Calu3 (cell line): ENCODE measurements around the gene SOCS6. TPM values are rescaled to one million over a fixed set of nuclear protein-coding genes. Genes with fewer than 3 reads are reported as not detected.

Source experiments
- BruUV-seq: library from RNA; stranded (reverse); fragments of 400-500 nt; replicated peaks from 2 replicates; lab custom pipeline; 2021; lab: Mats Ljungman, UMichigan
- CTCF ChIA-PET: fragments of 300-600 bp; sonication (Branson Sonifier 250); formaldehyde crosslinking; loops from one replicate; lab custom pipeline; 2022; ENCODE audit warnings: antibody characterized with exemption; lab: Charles Lee
- DNase-seq: peaks from one replicate; pipeline ENCODE4 v3.0.0; 2022
- H3K27ac Mint-ChIP-seq: one replicate; pipeline ENCODE4 v1.8.0; 2022; ENCODE audit warnings: mixed read lengths; ENCODE audit not compliant: unreplicated experiment
- H3K27me3 Mint-ChIP-seq: one replicate; pipeline ENCODE4 v1.8.0; 2022; ENCODE audit warnings: mixed read lengths; ENCODE audit not compliant: unreplicated experiment
- H3K36me3 Mint-ChIP-seq: one replicate; pipeline ENCODE4 v1.8.0; 2022; ENCODE audit warnings: mild to moderate bottlenecking, moderate library complexity, mixed read lengths; ENCODE audit not compliant: insufficient read depth, unreplicated experiment
- H3K4me1 Mint-ChIP-seq: one replicate; pipeline ENCODE4 v1.8.0; 2022; ENCODE audit warnings: mild to moderate bottlenecking, low read depth, mixed read lengths; ENCODE audit not compliant: unreplicated experiment
- H3K4me3 Mint-ChIP-seq: one replicate; pipeline ENCODE4 v1.8.0; 2022; ENCODE audit warnings: mild to moderate bottlenecking, low read depth, moderate library complexity, mixed read lengths; ENCODE audit not compliant: unreplicated experiment
- H3K9me3 Mint-ChIP-seq: one replicate; pipeline ENCODE4 v1.8.0; 2022; ENCODE audit warnings: low read depth, mixed read lengths; ENCODE audit not compliant: unreplicated experiment
- CTCF ChIP-seq: fragments of 200-600 bp; IDR thresholded peaks from one replicate; pipeline ENCODE4 v1.8.0; 2022; ENCODE audit warnings: antibody characterized with exemption; ENCODE audit not compliant: unreplicated experiment
- intact Hi-C: fragments of 100-400 bp; cut with micrococcal nuclease; formaldehyde crosslinking; loops from one replicate; pipeline ENCODE4 v1.10.0; 2022; ENCODE audit not compliant: unreplicated experiment
- total RNA-seq: library from RNA; stranded (reverse); gene quantifications from 2 replicates; pipeline ENCODE4 v1.2.3, GENCODE V29; 2022

The SOCS6 gene
- total RNA-seq, 1 experiment from 2014 or later: 33.0 TPM

DNA sequence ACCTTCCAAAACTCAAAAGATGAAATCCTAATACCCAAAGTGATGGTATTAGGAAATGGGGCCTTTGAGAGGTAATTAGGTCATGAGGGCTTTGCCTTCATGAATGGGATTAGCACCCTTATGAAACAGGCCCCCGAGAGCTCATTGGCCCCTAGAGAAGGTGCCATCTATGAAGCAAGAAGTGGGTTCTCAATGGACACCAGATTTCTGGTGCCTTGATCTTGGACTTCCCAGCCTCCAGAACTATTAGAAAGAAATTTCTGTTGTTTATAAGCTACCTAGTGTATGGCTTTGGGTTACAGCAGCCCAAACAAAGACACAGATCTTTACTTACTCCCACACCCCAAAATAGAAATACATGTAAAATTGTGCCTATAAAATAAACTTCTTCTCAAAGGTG, 45.4 kb downstream of the SOCS6 start:
- Mint-ChIP-seq H3K27ac (no peak overlapping the region), H3K27me3 (no peaks in the 10 kb centered on the region), H3K4me1 (peaks cover 32% of the 10 kb centered on the region), H3K36me3 (peaks cover 28% of the 10 kb centered on the region), H3K4me3 (no peak overlapping the region), H3K9me3 (no peaks in the 10 kb centered on the region)
- intact Hi-C loops: no loop called here
- BruUV-seq: no TSS peak
- DNase-seq: no peak
- CTCF ChIA-PET: interaction anchor here (1.2 kb wide), 1 partner anchor 43 kb away, joined by 4 read pairs; no protein-coding TSS in a partner anchor
- TF ChIP-seq CTCF: no peak

- no peaks in the 10 kb centered on the region for H3K27me3 Mint-ChIP-seq
- TF ChIP-seq CTCF: no peak
- no peaks in the 10 kb centered on the region for H3K9me3 Mint-ChIP-seq
- DNase-seq: no peak
- no TSS peak for BruUV-seq
- CTCF ChIA-PET: no interaction called here
- intact Hi-C loops: loop anchor here (5.0 kb wide), 2 partner anchors 43 to 47 kb away; no protein-coding TSS in a partner anchor
- H3K4me3 Mint-ChIP-seq: no peak overlapping the region
- peaks cover 28% of the 10 kb centered on the region for H3K36me3 Mint-ChIP-seq
- H3K4me1 Mint-ChIP-seq: peaks cover 36% of the 10 kb centered on the region
- H3K27ac Mint-ChIP-seq: no peak overlapping the region
Measured at GRCh38 chr18:70334728-70335329, 46.0 kb downstream of the SOCS6 start.

DNA sequence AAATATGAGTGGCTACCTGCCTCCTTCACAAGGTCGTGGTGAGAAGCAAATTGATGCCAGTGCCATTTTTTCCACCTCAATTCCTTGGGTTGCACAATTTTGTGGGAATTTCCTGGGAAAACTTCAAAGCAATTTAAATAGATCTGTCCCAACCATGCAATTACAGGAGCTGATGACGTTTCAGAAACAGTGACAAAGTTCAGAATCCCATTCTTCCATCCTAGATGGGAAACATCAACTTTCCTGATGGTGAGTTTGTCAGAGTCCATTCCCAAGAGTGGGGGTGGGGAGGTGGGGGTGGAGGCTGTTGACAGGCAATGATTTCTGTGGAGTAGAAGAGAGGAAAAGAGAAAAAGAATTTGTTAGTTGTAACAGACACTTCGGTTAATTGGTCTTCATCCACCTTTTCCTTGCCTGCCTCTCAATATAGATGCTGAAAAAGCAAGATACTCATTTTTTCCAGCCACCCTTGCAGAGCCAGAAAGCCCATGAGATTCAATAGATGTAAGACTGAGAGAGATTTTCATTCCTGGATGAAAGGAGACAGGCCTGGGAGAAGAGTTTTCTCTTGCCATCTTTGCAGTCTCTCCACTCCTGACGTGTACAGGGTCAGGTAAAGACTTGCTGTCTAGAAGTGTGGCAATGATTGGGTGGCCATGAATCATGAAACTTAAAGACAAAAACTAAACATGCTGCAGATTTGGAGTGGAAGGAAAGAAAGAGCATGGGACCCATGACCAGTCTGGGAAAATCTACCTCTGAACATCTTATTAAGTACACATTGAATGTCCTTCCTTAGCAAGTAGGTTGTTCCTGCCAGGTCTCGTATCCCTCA, 47.3 kb downstream of the SOCS6 start:
- Mint-ChIP-seq H3K9me3 (no peaks in the 10 kb centered on the region), H3K27ac (peak overlapping the region; percentile 90), H3K27me3 (no peaks in the 10 kb centered on the region), H3K4me1 (peaks cover 37% of the 10 kb centered on the region), H3K36me3 (peaks cover 34% of the 10 kb centered on the region), H3K4me3 (no peak overlapping the region)
- no peak for DNase-seq
- no peak for TF ChIP-seq CTCF
- CTCF ChIA-PET: no interaction called here
- BruUV-seq: no TSS peak
- intact Hi-C loops: loop anchor here (5.0 kb wide), 2 partner anchors 44 to 46 kb away; no protein-coding TSS in a partner anchor

GRCh38 chr18:70337139-70337972, 48.5 kb downstream of the SOCS6 start:
- H3K27ac Mint-ChIP-seq: peak overlapping the region; percentile 90
- BruUV-seq: no TSS peak
- no peaks in the 10 kb centered on the region for H3K9me3 Mint-ChIP-seq
- CTCF ChIA-PET: interaction anchor here (1.0 kb wide), 1 partner anchor 20 kb away, joined by 3 read pairs; no protein-coding TSS in a partner anchor
- peaks cover 25% of the 10 kb centered on the region for H3K36me3 Mint-ChIP-seq
- DNase-seq: peak; percentile 63
- H3K4me3 Mint-ChIP-seq: peak overlapping the region; percentile 8
- intact Hi-C loops: loop anchor here (5.0 kb wide), 2 partner anchors 45 kb away; no protein-coding TSS in a partner anchor
- TF ChIP-seq CTCF: no peak
- H3K4me1 Mint-ChIP-seq: peaks cover 25% of the 10 kb centered on the region
- H3K27me3 Mint-ChIP-seq: no peaks in the 10 kb centered on the region
